ENCODE measurements around the gene GPA33. TPM values are rescaled to one million over a fixed set of nuclear protein-coding genes. Genes with fewer than 3 reads are reported as not detected.

The GPA33 gene
- total RNA-seq, 1 donor from 2014 or later, result 3.9 TPM

GRCh38 chr1:167118188-167118587 lies 28.0 kb upstream of the GPA33 start:
- intact Hi-C loops (cut with micrococcal nuclease), result no loop called here

- intact Hi-C loops (cut with micrococcal nuclease), result no loop called here
Observed at GRCh38 chr1:167117225-167117624, 27.0 kb upstream of the GPA33 start.

- intact Hi-C loops (cut with micrococcal nuclease), result no loop called here
Observed at GRCh38 chr1:167116174-167116573, 26.0 kb upstream of the GPA33 start.

GRCh38 chr1:167115655-167116054 lies 25.5 kb upstream of the GPA33 start:
- intact Hi-C loops (cut with micrococcal nuclease), result no loop called here

- intact Hi-C loops (cut with micrococcal nuclease), result loop anchor here (5.0 kb wide), 1 partner anchor 343 kb away; no protein-coding TSS in a partner anchor
Observed at GRCh38 chr1:167114725-167115124, 24.5 kb upstream of the GPA33 start.

- intact Hi-C loops (cut with micrococcal nuclease), result loop anchor here (2.0 to 5.0 kb wide), 2 partner anchors 235 to 345 kb away; partner anchors contain the start of gene TADA1
Observed at GRCh38 chr1:167111868-167112709, 21.9 kb upstream of the GPA33 start.

GRCh38 chr1:167110586-167110985 lies 20.4 kb upstream of the GPA33 start:
- intact Hi-C loops (cut with micrococcal nuclease), result loop anchor here (1.0 to 5.0 kb wide), 4 partner anchors 9 to 347 kb away; partner anchors contain the start of genes GPA33 and TADA1

GRCh38 chr1:167109125-167109524 lies 18.9 kb upstream of the GPA33 start:
- intact Hi-C loops (cut with micrococcal nuclease), result no loop called here

GRCh38 chr1:167107456-167107855 lies 17.3 kb upstream of the GPA33 start:
- intact Hi-C loops (cut with micrococcal nuclease), result no loop called here

GRCh38 chr1:167106119-167106461 lies 15.9 kb upstream of the GPA33 start:
- intact Hi-C loops (cut with micrococcal nuclease), result no loop called here

GRCh38 chr1:167105271-167106118 lies 15.3 kb upstream of the GPA33 start:
- intact Hi-C loops (cut with micrococcal nuclease), result loop anchor here (2.0 kb wide), 1 partner anchor 15 kb away; the partner anchor contains the start of gene GPA33

GRCh38 chr1:167104256-167104633 lies 14.1 kb upstream of the GPA33 start:
- intact Hi-C loops (cut with micrococcal nuclease), result loop anchor here (2.0 kb wide), 1 partner anchor 13 kb away; the partner anchor contains the start of gene GPA33

GRCh38 chr1:167102906-167103573 lies 12.9 kb upstream of the GPA33 start:
- intact Hi-C loops (cut with micrococcal nuclease), result no loop called here

- intact Hi-C loops (cut with micrococcal nuclease), result no loop called here
Observed at GRCh38 chr1:167101754-167102153, 11.6 kb upstream of the GPA33 start.

GRCh38 chr1:167100730-167101129 lies 10.6 kb upstream of the GPA33 start:
- intact Hi-C loops (cut with micrococcal nuclease), result no loop called here

- intact Hi-C loops (cut with micrococcal nuclease), result no loop called here
Observed at GRCh38 chr1:167099851-167100250, 9.7 kb upstream of the GPA33 start.

GRCh38 chr1:167095368-167095767 lies 5.2 kb upstream of the GPA33 start:
- intact Hi-C loops (cut with micrococcal nuclease), result no loop called here

GRCh38 chr1:167094690-167095089 lies 4.5 kb upstream of the GPA33 start:
- intact Hi-C loops (cut with micrococcal nuclease), result no loop called here

GRCh38 chr1:167093846-167094516 lies 3.8 kb upstream of the GPA33 start, which contains the start of gene STYXL2:
Gene STYXL2 (plus strand): TSS chr1:167094075. CDS start chr1:167094850, 775 bp downstream.
- intact Hi-C loops (cut with micrococcal nuclease), result no loop called here

GRCh38 chr1:167092653-167093052 lies 2.5 kb upstream of the GPA33 start:
- intact Hi-C loops (cut with micrococcal nuclease), result no loop called here

- intact Hi-C loops (cut with micrococcal nuclease), result loop anchor here (1.0 to 2.0 kb wide), 2 partner anchors 15 to 20 kb away; no protein-coding TSS in a partner anchor
Observed at GRCh38 chr1:167089939-167090313, 251 bp downstream of the GPA33 start.
